ENCODE data around the gene GALNT10. TPM values are rescaled to one million over a fixed set of nuclear protein-coding genes. Genes with fewer than 3 reads are reported as not detected.

The GALNT10 gene
- total RNA-seq, 1 donor = 46.5 TPM

- DNase-seq (ENCODE audit: low read depth) = no peak
- H3K4me3 ChIP-seq (ENCODE audit: low read depth, low read length) = no peak overlapping the region
- no peak for TF ChIP-seq CTCF (IDR thresholded peaks at IDR 0.05; ENCODE audit: insufficient read depth, low read length)
Observed at GRCh38 chr5:154376481-154376880, 185.9 kb downstream of the GALNT10 start.

- DNase-seq (ENCODE audit: low read depth) = no peak
- TF ChIP-seq CTCF (IDR thresholded peaks at IDR 0.05; ENCODE audit: insufficient read depth, low read length) = no peak
- no peak overlapping the region for H3K4me3 ChIP-seq (ENCODE audit: low read depth, low read length)
Observed at GRCh38 chr5:154377754-154378533, 187.4 kb downstream of the GALNT10 start.

- no peak for TF ChIP-seq CTCF (IDR thresholded peaks at IDR 0.05; ENCODE audit: insufficient read depth, low read length)
- H3K4me3 ChIP-seq (ENCODE audit: low read depth, low read length) = no peak overlapping the region
- DNase-seq (ENCODE audit: low read depth) = no peak
Observed at GRCh38 chr5:154380263-154380662, 189.7 kb downstream of the GALNT10 start.

GRCh38 chr5:154384480-154385235, 194.1 kb downstream of the GALNT10 start:
- H3K4me3 ChIP-seq (ENCODE audit: low read depth, low read length) = no peak overlapping the region
- DNase-seq (ENCODE audit: low read depth) = no peak
- no peak for TF ChIP-seq CTCF (IDR thresholded peaks at IDR 0.05; ENCODE audit: insufficient read depth, low read length)

DNA sequence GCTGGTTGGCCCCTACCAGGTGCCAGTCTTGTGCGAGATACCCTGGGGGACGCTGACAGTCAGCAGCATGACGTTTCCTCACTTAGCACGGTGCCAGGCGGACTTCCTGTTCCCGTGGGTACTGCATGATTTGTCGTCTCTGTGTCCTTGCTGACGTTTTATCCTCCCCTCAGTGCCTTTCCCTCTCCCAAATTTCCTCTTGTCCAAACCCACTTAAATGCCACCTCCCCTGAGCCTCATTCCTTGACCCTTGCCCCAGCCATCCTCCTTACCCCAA, 194.6 kb downstream of the GALNT10 start:
- H3K4me3 ChIP-seq (ENCODE audit: low read depth, low read length) = no peak overlapping the region
- no peak for DNase-seq (ENCODE audit: low read depth)
- no peak for TF ChIP-seq CTCF (IDR thresholded peaks at IDR 0.05; ENCODE audit: insufficient read depth, low read length)

DNA sequence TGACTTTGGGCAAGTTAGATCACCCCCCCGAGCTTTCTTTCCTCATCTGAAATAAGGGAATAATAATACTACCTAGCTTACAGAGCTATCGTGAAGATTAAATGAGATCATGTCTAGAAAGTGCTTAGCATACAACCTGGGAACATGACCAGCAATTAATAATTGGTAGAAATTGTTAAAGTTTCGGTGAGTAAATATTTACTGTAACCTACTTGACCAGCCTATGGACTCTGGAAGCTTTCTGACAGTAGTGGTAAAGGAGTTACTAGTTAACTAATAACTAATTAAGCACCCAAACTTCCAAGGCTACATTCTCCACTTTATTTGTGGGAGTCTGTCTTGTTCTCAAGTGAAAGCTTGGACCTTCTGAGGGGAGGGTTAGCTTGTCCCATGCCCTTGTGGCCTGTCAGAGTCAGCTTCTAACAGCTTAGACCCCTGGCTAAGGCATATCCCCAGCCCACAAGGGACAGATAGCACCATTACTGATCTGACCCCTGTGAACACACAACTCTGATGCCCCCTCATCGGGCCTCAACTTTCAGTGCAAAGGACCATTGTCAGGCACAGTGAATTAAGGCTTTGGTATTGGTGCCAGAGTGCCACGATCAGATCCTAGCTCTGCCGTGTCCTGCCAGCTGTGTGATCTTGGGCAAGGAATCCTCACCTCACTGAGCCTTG, 196.6 kb downstream of the GALNT10 start:
- TF ChIP-seq CTCF (IDR thresholded peaks at IDR 0.05; ENCODE audit: insufficient read depth, low read length) = no peak
- DNase-seq (ENCODE audit: low read depth) = no peak

More for the DNA sequence above, 196.6 kb downstream of the GALNT10 start:
- no peak overlapping the region for H3K4me3 ChIP-seq (ENCODE audit: low read depth, low read length)

Measured in fibroblast of the aortic adventitia (primary cell).